HEK293T (cell line): Measurements from ENCODE around the gene ORC3.

Experiments used
- CTCF ChIA-PET: fragments of 350-600 bp; formaldehyde crosslinking; extraction: SDS; loops from one replicate; lab custom pipeline; 2021; ENCODE audit warnings: antibody characterized with exemption, inconsistent platforms; lab: Yijun Ruan, JAX
- POLR2A ChIA-PET: fragments of 350-600 bp; formaldehyde crosslinking; extraction: SDS; loops from one replicate; lab custom pipeline; 2020; ENCODE audit warnings: antibody characterized with exemption, inconsistent platforms; lab: Yijun Ruan, JAX
- DNase-seq: peaks from one replicate; pipeline ENCODE4 v3.0.0; 2012; ENCODE audit warnings: mixed read lengths; ENCODE audit errors: extremely low spot score
- ARNT ChIP-seq: fragments of 450-650 bp; IDR thresholded peaks from 2 replicates; pipeline ENCODE4 v1.6.1; 2017; ENCODE audit warnings: mild to moderate bottlenecking
- BHLHE40 ChIP-seq: fragments of 450-650 bp; IDR thresholded peaks from 2 replicates; pipeline ENCODE4 v1.6.1; 2016; ENCODE audit warnings: mild to moderate bottlenecking, moderate library complexity, borderline replicate concordance
- CTBP1 ChIP-seq: fragments of 450-650 bp; IDR thresholded peaks from 2 replicates; pipeline ENCODE4 v1.6.1; 2016; ENCODE audit warnings: borderline replicate concordance
- ELF4 ChIP-seq: fragments of 450-650 bp; IDR thresholded peaks from 2 replicates; pipeline ENCODE4 v1.6.1; 2017; ENCODE audit warnings: antibody characterized with exemption
- FOXA1 ChIP-seq: fragments of 450-650 bp; IDR thresholded peaks from 2 replicates; pipeline ENCODE4 v1.6.1; 2016; ENCODE audit warnings: mild to moderate bottlenecking
- FOXK2 ChIP-seq: fragments of 450-650 bp; IDR thresholded peaks from 2 replicates; pipeline ENCODE4 v1.6.1; 2016; ENCODE audit warnings: mild to moderate bottlenecking
- FOXM1 ChIP-seq: fragments of 450-650 bp; IDR thresholded peaks from 2 replicates; pipeline ENCODE4 v1.6.1; 2017; ENCODE audit warnings: mild to moderate bottlenecking, borderline replicate concordance
- HDGF ChIP-seq: fragments of 450-650 bp; IDR thresholded peaks from 2 replicates; pipeline ENCODE4 v1.6.1; 2017; ENCODE audit warnings: antibody characterized with exemption, borderline replicate concordance
- L3MBTL2 ChIP-seq: fragments of 450-650 bp; conservative IDR thresholded peaks from 2 replicates; pipeline ENCODE4 v1.6.1; 2016; ENCODE audit warnings: mild to moderate bottlenecking
- LEF1 ChIP-seq: fragments of 450-650 bp; IDR thresholded peaks from 2 replicates; pipeline ENCODE4 v1.6.1; 2017; ENCODE audit warnings: mild to moderate bottlenecking, borderline replicate concordance
- NFRKB ChIP-seq: fragments of 450-650 bp; IDR thresholded peaks from 2 replicates; pipeline ENCODE4 v1.6.1; 2016; ENCODE audit warnings: mild to moderate bottlenecking, moderate library complexity
- PKNOX1 ChIP-seq: fragments of 450-650 bp; IDR thresholded peaks from 2 replicates; pipeline ENCODE4 v1.6.1; 2016
- SP1 ChIP-seq: fragments of 450-650 bp; IDR thresholded peaks from 2 replicates; pipeline ENCODE4 v1.6.1; 2017
- SUZ12 ChIP-seq: fragments of 450-650 bp; IDR thresholded peaks from 2 replicates; pipeline ENCODE4 v1.6.1; 2016; ENCODE audit warnings: mild to moderate bottlenecking
- TARDBP ChIP-seq: fragments of 450-650 bp; IDR thresholded peaks from 2 replicates; pipeline ENCODE4 v1.6.1; 2016
- ZNF384 ChIP-seq: fragments of 450-650 bp; IDR thresholded peaks from 2 replicates; pipeline ENCODE4 v1.6.1; 2016

The ORC3 gene

GRCh38 chr6:87589693-87590416, at the start of gene ORC3, which contains the start of gene RARS2:
TSS of gene ORC3 (plus strand) at chr6:87590135. CDS start at chr6:87590169, 34 bp downstream.
TSS of gene RARS2 (minus strand) at chr6:87589987. CDS start at chr6:87589957, 30 bp downstream.
- DNase-seq, result peak; percentile 97
- TF ChIP-seq ELF4 (peak; percentile 63; the same call in 1 of the 2 replicates), PKNOX1 (peak; percentile 64), BHLHE40 (no peak), HDGF (no peak), LEF1 (no peak), L3MBTL2 (peak; percentile 89), FOXK2 (no peak), SUZ12 (no peak)
- ChIA-PET CTCF (interaction anchor here (0.6 kb wide), 1 partner anchor 94 kb away, joined by 3 read pairs; no protein-coding TSS in a partner anchor), POLR2A (interaction anchor here (0.9 to 1.2 kb wide), 5 partner anchors 8 to 181 kb away, joined by 3 to 5 read pairs (median 3); partner anchors contain the start of gene SLC35A1)

GRCh38 chr6:87540539-87540938, 49.4 kb upstream of the ORC3 start:
- no peak for TF ChIP-seq SP1
- TF ChIP-seq ARNT, result no peak
- TF ChIP-seq HDGF, result no peak
- no peak for TF ChIP-seq NFRKB
- no peak for TF ChIP-seq SUZ12
- no peak for TF ChIP-seq LEF1
- no peak for TF ChIP-seq FOXA1
- no peak for TF ChIP-seq CTBP1
- TF ChIP-seq BHLHE40, result no peak
- TF ChIP-seq ELF4, result no peak
- no peak for TF ChIP-seq FOXK2
- no peak for TF ChIP-seq FOXM1
- TF ChIP-seq PKNOX1, result no peak
- no peak for TF ChIP-seq L3MBTL2
- TF ChIP-seq TARDBP, result no peak
- TF ChIP-seq ZNF384, result no peak
- POLR2A ChIA-PET, result no interaction called here
- CTCF ChIA-PET, result no interaction called here

GRCh38 chr6:87541041-87541440, 48.9 kb upstream of the ORC3 start:
- POLR2A ChIA-PET, result no interaction called here
- TF ChIP-seq FOXA1, result no peak
- TF ChIP-seq PKNOX1, result no peak
- no peak for TF ChIP-seq NFRKB
- no peak for TF ChIP-seq CTBP1
- TF ChIP-seq TARDBP, result no peak
- no peak for TF ChIP-seq BHLHE40
- no peak for TF ChIP-seq ARNT
- no peak for TF ChIP-seq ZNF384
- no peak for TF ChIP-seq SP1
- TF ChIP-seq LEF1, result no peak
- TF ChIP-seq SUZ12, result no peak
- no peak for TF ChIP-seq ELF4
- TF ChIP-seq HDGF, result no peak
- no peak for TF ChIP-seq FOXM1
- TF ChIP-seq L3MBTL2, result no peak
- TF ChIP-seq FOXK2, result no peak
- DNase-seq, result no peak
- CTCF ChIA-PET, result interaction anchor here (1.5 kb wide), 1 partner anchor 13 kb away, joined by 3 read pairs; no protein-coding TSS in a partner anchor

More at GRCh38 chr6:87540539-87540938, 49.4 kb upstream of the ORC3 start:
- no peak for DNase-seq

DNA sequence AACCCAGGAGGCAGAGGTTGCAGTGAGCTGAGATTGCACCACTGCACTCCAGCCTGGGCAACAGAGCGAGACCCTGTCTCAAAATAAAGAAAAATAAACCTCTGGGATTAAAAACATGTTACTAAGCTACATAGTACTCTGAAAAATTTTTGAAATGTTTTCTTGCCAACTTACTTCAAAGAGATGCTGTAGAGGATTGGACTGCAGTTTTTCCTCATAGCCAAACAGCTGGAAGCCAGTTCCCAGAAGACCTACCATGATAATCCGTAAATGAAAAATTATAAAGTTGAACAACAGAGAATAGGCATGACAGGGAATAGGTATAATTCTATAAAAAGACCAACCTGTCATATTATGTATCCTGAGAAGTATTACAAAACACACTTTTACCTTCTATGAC, 48.2 kb upstream of the ORC3 start:
- TF ChIP-seq ELF4 (no peak), FOXM1 (no peak), SUZ12 (no peak), NFRKB (no peak), FOXK2 (no peak), HDGF (no peak), FOXA1 (no peak), BHLHE40 (no peak), PKNOX1 (no peak), TARDBP (no peak), ZNF384 (no peak), ARNT (no peak)
- ChIA-PET CTCF (interaction anchor here (1.5 kb wide), 1 partner anchor 13 kb away, joined by 3 read pairs; no protein-coding TSS in a partner anchor), POLR2A (no interaction called here)
- DNase-seq, result no peak

DNA sequence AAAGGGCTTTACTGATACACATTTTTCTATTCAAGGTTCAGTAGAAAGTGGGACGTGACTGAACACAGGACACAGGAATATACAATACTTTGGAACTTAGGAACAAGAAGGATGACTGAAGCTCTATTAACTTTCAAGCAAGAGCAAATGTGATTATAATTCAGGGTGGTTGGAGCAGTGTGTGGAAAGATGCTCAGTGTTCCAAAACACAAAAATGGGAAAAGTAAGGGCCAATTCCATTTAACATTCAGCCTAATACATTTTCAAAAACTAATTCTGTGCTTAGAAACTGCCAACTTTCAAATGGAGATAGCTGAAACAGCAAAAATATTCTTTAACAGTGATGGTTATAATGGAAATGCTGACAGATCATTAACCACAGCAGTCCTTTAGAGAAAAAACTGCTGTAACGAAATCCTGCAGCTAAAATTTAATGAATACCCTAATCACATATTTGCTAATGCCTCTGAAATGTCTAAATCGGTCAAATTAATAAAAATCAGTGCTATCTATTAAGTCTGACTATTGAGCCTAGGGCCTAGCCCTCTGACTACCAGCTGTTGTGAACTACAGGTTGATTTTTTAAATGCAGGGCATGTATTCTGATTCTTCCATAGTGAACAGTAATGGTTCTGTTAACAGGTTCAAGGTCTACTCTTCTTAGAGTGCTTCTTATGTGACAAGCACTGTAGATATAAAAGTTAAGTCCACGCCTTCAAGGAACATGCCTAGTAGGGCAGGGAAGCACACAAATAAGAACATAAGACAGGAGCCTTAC, 46.0 kb upstream of the ORC3 start:
- ChIA-PET CTCF (no interaction called here), POLR2A (no interaction called here)
- no peak for DNase-seq
- TF ChIP-seq HDGF (no peak), PKNOX1 (no peak), NFRKB (no peak)
